GM19324 (cell line): ENCODE measurements around the gene MASP1.

Experiments
- ATAC-seq: cut with Tn5 transposase; IDR thresholded peaks from one replicate; pipeline ENCODE4 v1.9.1; 2021; ENCODE audit warnings: mild to moderate bottlenecking, moderate library complexity; ENCODE audit not compliant: unreplicated experiment, low FRiP score

The MASP1 gene, protein sequence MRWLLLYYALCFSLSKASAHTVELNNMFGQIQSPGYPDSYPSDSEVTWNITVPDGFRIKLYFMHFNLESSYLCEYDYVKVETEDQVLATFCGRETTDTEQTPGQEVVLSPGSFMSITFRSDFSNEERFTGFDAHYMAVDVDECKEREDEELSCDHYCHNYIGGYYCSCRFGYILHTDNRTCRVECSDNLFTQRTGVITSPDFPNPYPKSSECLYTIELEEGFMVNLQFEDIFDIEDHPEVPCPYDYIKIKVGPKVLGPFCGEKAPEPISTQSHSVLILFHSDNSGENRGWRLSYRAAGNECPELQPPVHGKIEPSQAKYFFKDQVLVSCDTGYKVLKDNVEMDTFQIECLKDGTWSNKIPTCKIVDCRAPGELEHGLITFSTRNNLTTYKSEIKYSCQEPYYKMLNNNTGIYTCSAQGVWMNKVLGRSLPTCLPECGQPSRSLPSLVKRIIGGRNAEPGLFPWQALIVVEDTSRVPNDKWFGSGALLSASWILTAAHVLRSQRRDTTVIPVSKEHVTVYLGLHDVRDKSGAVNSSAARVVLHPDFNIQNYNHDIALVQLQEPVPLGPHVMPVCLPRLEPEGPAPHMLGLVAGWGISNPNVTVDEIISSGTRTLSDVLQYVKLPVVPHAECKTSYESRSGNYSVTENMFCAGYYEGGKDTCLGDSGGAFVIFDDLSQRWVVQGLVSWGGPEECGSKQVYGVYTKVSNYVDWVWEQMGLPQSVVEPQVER

DNA sequence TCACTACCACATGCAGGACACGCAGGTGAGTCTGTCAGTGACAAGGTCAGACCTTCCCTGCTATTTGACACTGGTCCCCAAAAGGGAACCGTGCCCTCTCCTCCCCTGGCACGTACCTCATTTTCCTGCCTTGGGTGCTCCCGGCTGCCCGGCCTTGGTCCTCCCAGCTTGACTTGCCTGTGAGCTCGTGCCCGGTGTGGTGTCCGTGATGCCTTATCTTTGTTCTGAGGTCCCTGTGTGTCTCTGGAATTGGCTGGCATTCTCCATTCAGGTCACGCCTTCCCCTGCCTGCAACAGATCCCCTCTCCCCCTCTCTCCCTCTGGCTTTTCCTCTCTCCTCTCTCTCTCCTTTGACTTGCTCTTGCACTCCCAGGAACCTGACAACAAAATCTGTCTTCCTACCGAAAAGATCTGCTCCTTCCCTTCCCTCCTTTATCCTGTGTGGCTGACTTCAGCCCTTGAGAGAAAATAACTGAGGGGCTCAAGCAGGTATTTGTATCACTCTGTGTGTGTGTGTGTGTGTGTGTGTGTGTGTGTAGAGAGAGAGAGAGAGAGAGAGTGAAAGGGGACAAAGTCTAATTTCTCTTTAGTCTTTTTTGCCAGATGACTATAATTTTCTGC is at the start of gene MASP1:
TSS of gene MASP1 (minus strand) at position 226 of the 621 bp plus-strand sequence. CDS start at position 121, 105 bp downstream.
- ATAC-seq: no peak

DNA sequence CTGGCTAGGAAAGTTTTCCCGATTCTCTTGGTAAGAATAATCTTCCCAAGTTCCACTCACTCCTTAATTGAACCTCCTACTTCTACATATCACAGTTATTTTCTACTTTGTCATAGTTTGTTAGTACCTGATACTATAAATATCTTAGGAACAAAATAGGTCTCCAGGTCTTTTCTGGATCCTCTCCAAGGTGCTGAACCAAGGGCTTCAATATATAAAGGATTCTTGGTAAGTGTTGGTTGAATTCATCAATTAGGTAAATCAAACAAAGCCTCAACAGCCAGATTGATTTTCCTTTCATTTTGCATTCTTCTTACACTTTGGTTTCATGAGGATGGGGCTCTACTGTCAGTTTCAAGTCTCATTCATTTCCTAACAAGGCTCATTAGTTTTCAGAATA is 49.0 kb upstream of the MASP1 start:
- no peak for ATAC-seq

DNA sequence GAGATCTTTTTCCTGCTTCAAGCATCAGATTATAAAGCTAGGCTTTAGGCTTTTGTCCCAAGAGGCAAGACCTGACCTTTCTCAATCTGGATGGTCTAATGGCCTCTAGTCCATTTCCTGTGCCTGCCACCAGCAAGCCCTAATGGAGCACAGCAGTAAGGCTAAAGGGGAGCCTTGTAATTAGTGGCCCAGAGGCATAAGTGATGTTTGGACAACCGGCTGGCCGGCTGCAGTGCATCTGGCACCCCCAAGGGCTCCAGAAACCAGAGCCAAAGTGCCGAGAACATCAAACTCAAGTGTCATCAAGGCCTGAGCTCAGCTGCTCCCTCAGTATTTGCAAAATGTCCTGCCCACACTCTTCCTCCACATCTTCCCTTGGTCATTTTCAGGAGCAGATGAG is 44.8 kb upstream of the MASP1 start:
- no peak for ATAC-seq

GRCh38 chr3:187334904-187335303 is 43.4 kb upstream of the MASP1 start:
- no peak for ATAC-seq

DNA sequence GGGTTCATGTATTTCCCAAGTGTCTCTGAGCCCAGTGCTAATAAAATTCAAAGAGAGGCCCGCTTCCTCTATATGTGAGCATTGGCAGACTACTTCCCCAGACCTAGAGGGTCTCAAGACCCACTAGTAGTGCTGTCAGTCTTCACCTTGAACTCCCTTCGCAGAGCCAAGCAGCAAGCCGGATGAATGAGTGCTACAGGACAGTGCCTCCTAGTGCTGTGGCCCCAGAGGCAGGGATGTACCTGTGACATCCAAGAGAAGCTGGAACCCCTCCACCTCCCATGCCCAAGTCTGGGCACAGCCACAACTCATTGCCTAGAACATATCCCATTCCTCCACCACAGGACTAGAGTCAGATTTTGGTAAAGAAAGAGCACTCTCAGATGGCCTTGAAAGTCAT is 37.2 kb upstream of the MASP1 start:
- no peak for ATAC-seq

DNA sequence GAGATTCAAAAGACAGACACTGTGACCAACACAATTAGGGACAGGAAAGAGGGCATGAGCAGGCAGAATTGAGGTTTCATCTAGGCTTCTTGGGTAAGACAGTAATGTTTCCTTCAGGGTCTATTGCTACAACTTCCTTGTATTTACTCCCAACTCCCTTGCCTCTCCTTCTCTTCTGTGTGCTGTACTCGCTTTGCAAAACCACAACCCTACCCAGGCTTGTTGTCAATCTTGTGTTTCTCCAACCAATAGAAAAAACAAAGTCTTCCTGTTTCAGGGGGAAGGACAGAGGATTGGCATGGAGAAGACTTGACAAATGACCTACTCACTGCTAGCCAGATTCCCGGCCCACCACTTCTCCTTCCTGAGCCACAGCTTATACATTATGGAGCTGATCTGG is 36.3 kb upstream of the MASP1 start:
- no peak for ATAC-seq

GRCh38 chr3:187325632-187326031 is 34.1 kb upstream of the MASP1 start:
- no peak for ATAC-seq

GRCh38 chr3:187323091-187323490 is 31.6 kb upstream of the MASP1 start:
- ATAC-seq: no peak

DNA sequence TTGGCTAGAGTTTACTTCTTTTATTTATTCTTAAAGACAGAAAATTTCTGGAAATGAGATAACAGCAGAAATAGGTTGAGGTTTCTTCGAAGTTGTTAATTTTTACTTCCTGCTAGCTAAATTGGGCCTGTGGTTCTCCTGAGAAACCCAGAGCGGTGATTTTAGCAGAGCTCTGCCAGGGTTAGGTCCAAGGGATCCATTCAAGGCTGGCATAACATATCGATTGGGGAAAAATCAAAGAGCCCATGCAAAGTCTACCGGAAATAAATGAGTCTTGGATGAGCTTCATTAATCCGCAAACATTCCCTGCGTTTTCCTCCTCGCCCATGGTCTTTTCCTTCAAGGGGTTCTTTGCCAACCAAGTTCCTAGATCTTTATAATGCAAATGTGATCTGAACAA is 30.8 kb upstream of the MASP1 start:
- ATAC-seq: no peak

GRCh38 chr3:187321766-187322165 is 30.2 kb upstream of the MASP1 start:
- ATAC-seq: no peak

- ATAC-seq: peak; percentile 58
Measured at GRCh38 chr3:187319699-187320302, 28.3 kb upstream of the MASP1 start.

GRCh38 chr3:187318819-187319616 is 27.5 kb upstream of the MASP1 start:
- ATAC-seq: no peak

DNA sequence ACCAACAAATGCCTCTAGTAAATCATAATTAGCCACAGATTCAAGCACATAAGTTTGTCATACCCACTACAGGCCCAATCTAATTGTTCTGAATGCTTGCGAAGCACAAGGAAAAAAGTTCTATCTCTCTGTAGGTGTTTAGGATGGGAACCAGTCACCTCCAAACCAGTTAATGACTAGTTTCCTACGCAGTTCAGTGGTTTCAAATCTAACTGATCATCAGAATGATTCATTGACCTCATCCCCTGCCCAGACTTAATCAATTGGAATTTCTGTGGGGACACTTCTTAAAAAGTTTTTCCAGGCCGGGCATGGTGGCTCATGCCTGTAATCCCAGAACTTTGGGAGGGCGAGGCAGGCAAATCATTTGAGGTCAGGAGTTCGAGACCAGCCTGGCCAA is 24.3 kb upstream of the MASP1 start:
- no peak for ATAC-seq

- ATAC-seq: no peak
Measured at GRCh38 chr3:187314176-187314575, 22.6 kb upstream of the MASP1 start.

- no peak for ATAC-seq
Measured at GRCh38 chr3:187310954-187311470, 19.5 kb upstream of the MASP1 start.

DNA sequence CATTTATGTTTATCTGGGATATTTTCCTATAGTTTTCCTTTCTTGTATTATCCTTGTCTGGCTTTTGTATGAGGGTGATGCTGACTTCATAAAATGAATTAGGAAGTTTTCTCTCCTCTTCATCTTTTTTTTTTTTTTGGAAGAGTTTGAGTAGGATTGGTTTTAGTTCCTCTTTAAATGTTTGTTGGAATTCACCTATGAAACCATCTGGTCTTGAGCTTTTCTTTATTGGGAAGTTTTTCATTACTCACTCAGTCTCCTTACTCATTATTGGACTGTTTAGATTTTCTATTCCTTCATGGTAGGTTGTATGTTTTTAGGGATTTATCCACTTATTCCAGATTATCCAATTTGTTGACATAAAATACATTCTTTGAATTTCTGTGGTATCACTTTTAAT is 18.7 kb upstream of the MASP1 start:
- ATAC-seq: no peak

- no peak for ATAC-seq
Measured at GRCh38 chr3:187305881-187306280, 14.3 kb upstream of the MASP1 start.

DNA sequence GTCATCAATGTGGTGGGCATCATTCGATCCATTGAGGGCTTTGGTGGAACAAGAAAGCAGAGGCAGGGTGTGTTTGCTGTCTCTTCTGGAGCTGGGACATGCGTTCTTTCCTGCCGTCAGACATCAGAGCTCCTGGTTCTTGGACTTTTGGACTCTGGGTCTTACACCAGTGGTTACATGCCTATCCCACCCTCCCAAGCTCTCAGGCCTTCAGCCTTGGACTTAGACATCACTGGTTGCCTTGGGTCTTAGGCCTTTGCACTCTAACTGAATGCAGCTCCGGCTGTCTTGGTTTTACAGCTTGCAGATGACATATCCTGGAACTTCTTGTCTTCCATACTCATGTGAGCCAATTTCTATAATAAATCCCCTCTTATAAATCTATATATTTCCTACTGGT is 8.1 kb upstream of the MASP1 start:
- no peak for ATAC-seq

GRCh38 chr3:187296911-187297310 is 5.4 kb upstream of the MASP1 start:
- no peak for ATAC-seq

DNA sequence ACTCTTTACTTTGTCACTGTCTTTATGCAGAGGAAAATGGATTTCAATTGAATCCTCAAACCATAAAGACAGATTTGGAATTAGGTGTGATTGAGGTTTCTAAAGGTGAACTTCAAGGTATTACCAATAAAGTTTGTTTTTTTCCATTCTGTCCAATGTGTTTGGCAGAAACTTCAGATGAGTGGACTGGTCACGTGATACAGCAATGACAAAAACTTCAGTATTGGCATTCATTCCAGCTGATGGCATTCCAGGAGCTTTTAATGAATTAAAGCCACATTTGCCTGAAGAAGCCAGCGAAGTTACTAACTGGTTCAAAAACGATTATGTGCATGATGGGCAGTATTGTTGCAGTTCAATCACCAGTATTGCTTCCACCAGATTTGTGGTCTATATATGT is 4.5 kb upstream of the MASP1 start:
- no peak for ATAC-seq
